ENCODE measurements around the gene PVALEF.

Gene PVALEF

GRCh38 chr17:81169870-81170309, 4.6 kb downstream of the PVALEF start:
- Histone ChIP-seq H3K9ac (ENCODE audit: low read length) (no peak overlapping the region), H3K36me3 (ENCODE audit: insufficient read depth, low read length) (no peaks in the 10 kb centered on the region), H3K4me1 (ENCODE audit: insufficient read depth, low read length) (no peaks in the 10 kb centered on the region), H3K9me3 (ENCODE audit: low read length) (no peaks in the 10 kb centered on the region), H3K27ac (ENCODE audit: low read depth, low read length) (no peak overlapping the region), H3K4me3 (ENCODE audit: low read depth in 1 of 2, low read length in 2 of 2) (no peak overlapping the region), H3K27me3 (ENCODE audit: control insufficient read depth in 1 of 2, insufficient read depth in 2 of 2, low read length in 2 of 2) (peaks cover 0 to 26% of the 10 kb centered on the region in 2 donors)

GRCh38 chr17:81170727-81171494, 5.6 kb downstream of the PVALEF start:
- no peak overlapping the region for H3K27ac ChIP-seq (ENCODE audit: low read depth, low read length)
- no peaks in the 10 kb centered on the region for H3K36me3 ChIP-seq (ENCODE audit: insufficient read depth, low read length)
- no peaks in the 10 kb centered on the region for H3K9me3 ChIP-seq (ENCODE audit: low read length)
- no peak overlapping the region for H3K4me3 ChIP-seq (ENCODE audit: low read depth in 1 of 2, low read length in 2 of 2)
- H3K9ac ChIP-seq (ENCODE audit: low read length), result no peak overlapping the region
- H3K4me1 ChIP-seq (ENCODE audit: insufficient read depth, low read length), result no peaks in the 10 kb centered on the region
- peaks cover 0 to 20% of the 10 kb centered on the region in 2 donors for H3K27me3 ChIP-seq (ENCODE audit: control insufficient read depth in 1 of 2, insufficient read depth in 2 of 2, low read length in 2 of 2)

GRCh38 chr17:81171941-81172340, 6.6 kb downstream of the PVALEF start:
- no peaks in the 10 kb centered on the region for H3K9me3 ChIP-seq (ENCODE audit: low read length)
- no peaks in the 10 kb centered on the region for H3K4me1 ChIP-seq (ENCODE audit: insufficient read depth, low read length)
- peaks cover 0 to 15% of the 10 kb centered on the region in 2 donors for H3K27me3 ChIP-seq (ENCODE audit: control insufficient read depth in 1 of 2, insufficient read depth in 2 of 2, low read length in 2 of 2)
- no peak overlapping the region for H3K9ac ChIP-seq (ENCODE audit: low read length)
- H3K36me3 ChIP-seq (ENCODE audit: insufficient read depth, low read length), result no peaks in the 10 kb centered on the region
- no peak overlapping the region for H3K4me3 ChIP-seq (ENCODE audit: low read depth in 1 of 2, low read length in 2 of 2)
- H3K27ac ChIP-seq (ENCODE audit: low read depth, low read length), result no peak overlapping the region

GRCh38 chr17:81173052-81173761, 7.9 kb downstream of the PVALEF start:
- H3K9me3 ChIP-seq (ENCODE audit: low read length), result no peaks in the 10 kb centered on the region
- H3K4me1 ChIP-seq (ENCODE audit: insufficient read depth, low read length), result no peaks in the 10 kb centered on the region
- H3K27ac ChIP-seq (ENCODE audit: low read depth, low read length), result no peak overlapping the region
- H3K4me3 ChIP-seq (ENCODE audit: low read depth in 1 of 2, low read length in 2 of 2), result no peak overlapping the region
- peaks cover 0 to 5% of the 10 kb centered on the region in 2 donors for H3K27me3 ChIP-seq (ENCODE audit: control insufficient read depth in 1 of 2, insufficient read depth in 2 of 2, low read length in 2 of 2)
- no peak overlapping the region for H3K9ac ChIP-seq (ENCODE audit: low read length)
- H3K36me3 ChIP-seq (ENCODE audit: insufficient read depth, low read length), result no peaks in the 10 kb centered on the region

GRCh38 chr17:81173762-81174155, 8.5 kb downstream of the PVALEF start:
- no peaks in the 10 kb centered on the region for H3K9me3 ChIP-seq (ENCODE audit: low read length)
- H3K4me1 ChIP-seq (ENCODE audit: insufficient read depth, low read length), result no peaks in the 10 kb centered on the region
- no peak overlapping the region for H3K4me3 ChIP-seq (ENCODE audit: low read depth in 1 of 2, low read length in 2 of 2)
- no peaks in the 10 kb centered on the region for H3K36me3 ChIP-seq (ENCODE audit: insufficient read depth, low read length)
- no peak overlapping the region for H3K27ac ChIP-seq (ENCODE audit: low read depth, low read length)
- no peak overlapping the region for H3K9ac ChIP-seq (ENCODE audit: low read length)
- H3K27me3 ChIP-seq (ENCODE audit: control insufficient read depth in 1 of 2, insufficient read depth in 2 of 2, low read length in 2 of 2), result peaks cover 0 to 5% of the 10 kb centered on the region in 2 donors

- Histone ChIP-seq H3K36me3 (ENCODE audit: insufficient read depth, low read length) (no peaks in the 10 kb centered on the region), H3K9me3 (ENCODE audit: low read length) (no peaks in the 10 kb centered on the region), H3K27me3 (ENCODE audit: control insufficient read depth in 1 of 2, insufficient read depth in 2 of 2, low read length in 2 of 2) (no peaks in the 10 kb centered on the region), H3K4me3 (ENCODE audit: low read depth in 1 of 2, low read length in 2 of 2) (no peak overlapping the region), H3K9ac (ENCODE audit: low read length) (no peak overlapping the region), H3K27ac (ENCODE audit: low read depth, low read length) (no peak overlapping the region), H3K4me1 (ENCODE audit: insufficient read depth, low read length) (no peaks in the 10 kb centered on the region)
Measured at GRCh38 chr17:81176666-81177065, 11.4 kb downstream of the PVALEF start.

GRCh38 chr17:81178136-81179091, 13.1 kb downstream of the PVALEF start:
- H3K9me3 ChIP-seq (ENCODE audit: low read length), result no peaks in the 10 kb centered on the region
- no peak overlapping the region for H3K9ac ChIP-seq (ENCODE audit: low read length)
- H3K27ac ChIP-seq (ENCODE audit: low read depth, low read length), result no peak overlapping the region
- H3K4me3 ChIP-seq (ENCODE audit: low read depth in 1 of 2, low read length in 2 of 2), result no peak overlapping the region
- no peaks in the 10 kb centered on the region for H3K4me1 ChIP-seq (ENCODE audit: insufficient read depth, low read length)
- no peaks in the 10 kb centered on the region for H3K36me3 ChIP-seq (ENCODE audit: insufficient read depth, low read length)
- H3K27me3 ChIP-seq (ENCODE audit: control insufficient read depth in 1 of 2, insufficient read depth in 2 of 2, low read length in 2 of 2), result peaks cover 0 to 5% of the 10 kb centered on the region in 2 donors

GRCh38 chr17:81179220-81179619, 13.9 kb downstream of the PVALEF start:
- no peak overlapping the region for H3K27ac ChIP-seq (ENCODE audit: low read depth, low read length)
- H3K4me1 ChIP-seq (ENCODE audit: insufficient read depth, low read length), result no peaks in the 10 kb centered on the region
- H3K9ac ChIP-seq (ENCODE audit: low read length), result no peak overlapping the region
- no peaks in the 10 kb centered on the region for H3K36me3 ChIP-seq (ENCODE audit: insufficient read depth, low read length)
- H3K4me3 ChIP-seq (ENCODE audit: low read depth in 1 of 2, low read length in 2 of 2), result no peak overlapping the region
- no peaks in the 10 kb centered on the region for H3K9me3 ChIP-seq (ENCODE audit: low read length)
- peaks cover 0 to 5% of the 10 kb centered on the region in 2 donors for H3K27me3 ChIP-seq (ENCODE audit: control insufficient read depth in 1 of 2, insufficient read depth in 2 of 2, low read length in 2 of 2)

- Histone ChIP-seq H3K9ac (ENCODE audit: low read length) (no peak overlapping the region), H3K27ac (ENCODE audit: low read depth, low read length) (no peak overlapping the region), H3K36me3 (ENCODE audit: insufficient read depth, low read length) (no peaks in the 10 kb centered on the region)
Measured at GRCh38 chr17:81179861-81180260, 14.6 kb downstream of the PVALEF start.

GRCh38 chr17:81180836-81181810, 15.8 kb downstream of the PVALEF start:
- Histone ChIP-seq H3K36me3 (ENCODE audit: insufficient read depth, low read length) (no peaks in the 10 kb centered on the region), H3K27ac (ENCODE audit: low read depth, low read length) (no peak overlapping the region), H3K27me3 (ENCODE audit: control insufficient read depth in 1 of 2, insufficient read depth in 2 of 2, low read length in 2 of 2) (peaks cover 0 to 5% of the 10 kb centered on the region in 2 donors), H3K4me3 (ENCODE audit: low read depth in 1 of 2, low read length in 2 of 2) (no peak overlapping the region), H3K4me1 (ENCODE audit: insufficient read depth, low read length) (no peaks in the 10 kb centered on the region), H3K9ac (ENCODE audit: low read length) (no peak overlapping the region), H3K9me3 (ENCODE audit: low read length) (no peaks in the 10 kb centered on the region)

More at GRCh38 chr17:81179861-81180260, 14.6 kb downstream of the PVALEF start:
- Histone ChIP-seq H3K4me1 (ENCODE audit: insufficient read depth, low read length) (no peaks in the 10 kb centered on the region), H3K4me3 (ENCODE audit: low read depth in 1 of 2, low read length in 2 of 2) (no peak overlapping the region), H3K27me3 (ENCODE audit: control insufficient read depth in 1 of 2, insufficient read depth in 2 of 2, low read length in 2 of 2) (peaks cover 0 to 5% of the 10 kb centered on the region in 2 donors), H3K9me3 (ENCODE audit: low read length) (no peaks in the 10 kb centered on the region)

Measured in muscle layer of colon (tissue), 2 donors.